Measurements from ENCODE around the gene PDCD4.

The PDCD4 gene

DNA sequence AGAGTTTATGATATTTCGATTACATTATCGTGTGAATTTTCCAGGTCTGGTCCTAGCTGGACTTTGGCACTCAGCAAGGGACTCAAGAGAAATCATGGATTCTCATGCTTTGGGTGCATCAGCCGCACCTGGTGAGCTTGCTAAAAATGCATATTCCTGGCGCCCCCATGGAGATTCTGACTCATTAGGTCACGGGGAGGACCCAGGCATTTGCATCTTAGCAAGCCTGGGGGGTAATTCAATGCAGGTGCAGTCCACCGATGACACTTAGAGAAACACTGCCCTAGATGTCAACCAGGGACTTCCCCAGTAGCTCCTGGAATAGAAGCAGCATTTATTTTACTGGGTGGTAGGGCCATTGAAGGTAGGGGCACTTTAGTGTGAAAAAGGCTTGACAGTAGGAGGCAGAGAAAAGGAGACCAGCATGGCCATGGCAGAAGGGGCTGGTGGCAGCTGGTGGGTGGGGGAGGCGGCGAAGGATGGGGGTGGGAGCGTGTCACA, 29.9 kb upstream of the PDCD4 start:
- DNase-seq (ENCODE audit: low read depth in 2 of 2, low spot score in 1 of 2), result no peak

DNA sequence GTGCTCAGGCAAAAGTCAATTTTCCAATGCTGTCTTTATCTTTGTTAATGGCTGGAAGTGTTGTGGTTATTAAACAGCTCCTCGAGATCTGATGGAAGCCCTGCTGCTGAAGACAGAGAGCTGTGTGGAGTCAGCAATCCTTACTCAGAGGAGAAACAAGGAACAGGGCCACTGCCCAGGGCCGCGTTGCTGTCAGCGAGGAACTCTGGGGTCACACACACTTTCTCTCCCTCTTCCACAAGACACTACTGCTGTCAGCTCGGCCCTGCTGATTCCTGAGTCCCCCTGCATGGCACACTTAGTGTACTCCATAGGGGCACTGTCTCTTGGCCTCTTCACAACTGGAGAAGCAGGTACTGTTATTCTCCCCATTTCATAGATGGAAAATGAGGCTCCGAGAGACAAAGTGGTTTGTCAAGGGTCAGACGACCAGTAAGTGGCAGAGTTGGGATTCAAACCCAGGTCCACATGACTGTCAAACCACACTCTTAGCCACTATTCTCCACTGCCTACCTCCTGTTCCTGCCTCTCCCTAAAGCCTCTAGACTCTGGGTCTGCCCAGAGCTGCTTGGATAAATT, 29.3 kb upstream of the PDCD4 start:
- no peak for DNase-seq (ENCODE audit: low read depth in 2 of 2, low spot score in 1 of 2)

DNA sequence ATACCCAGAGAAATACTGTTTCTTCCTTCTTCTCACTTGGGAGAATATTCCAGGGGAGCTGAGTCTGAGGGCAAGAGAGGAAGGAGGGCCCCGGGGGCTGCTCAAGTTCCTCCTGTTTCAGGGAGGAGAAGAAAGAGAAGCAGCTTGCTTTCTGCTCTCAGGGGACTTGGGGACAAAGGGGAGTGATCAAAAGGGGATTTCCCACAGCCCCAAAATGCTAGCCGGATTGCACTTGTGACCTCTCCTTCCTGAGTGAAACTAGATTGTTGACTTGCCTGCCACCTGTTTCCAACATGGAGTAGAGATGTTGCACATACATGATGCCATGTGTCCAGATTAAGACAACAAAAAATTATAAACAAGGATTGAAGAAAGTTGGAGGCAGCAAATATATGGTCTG, 28.7 kb upstream of the PDCD4 start:
- DNase-seq (ENCODE audit: low read depth in 2 of 2, low spot score in 1 of 2), result no peak

DNA sequence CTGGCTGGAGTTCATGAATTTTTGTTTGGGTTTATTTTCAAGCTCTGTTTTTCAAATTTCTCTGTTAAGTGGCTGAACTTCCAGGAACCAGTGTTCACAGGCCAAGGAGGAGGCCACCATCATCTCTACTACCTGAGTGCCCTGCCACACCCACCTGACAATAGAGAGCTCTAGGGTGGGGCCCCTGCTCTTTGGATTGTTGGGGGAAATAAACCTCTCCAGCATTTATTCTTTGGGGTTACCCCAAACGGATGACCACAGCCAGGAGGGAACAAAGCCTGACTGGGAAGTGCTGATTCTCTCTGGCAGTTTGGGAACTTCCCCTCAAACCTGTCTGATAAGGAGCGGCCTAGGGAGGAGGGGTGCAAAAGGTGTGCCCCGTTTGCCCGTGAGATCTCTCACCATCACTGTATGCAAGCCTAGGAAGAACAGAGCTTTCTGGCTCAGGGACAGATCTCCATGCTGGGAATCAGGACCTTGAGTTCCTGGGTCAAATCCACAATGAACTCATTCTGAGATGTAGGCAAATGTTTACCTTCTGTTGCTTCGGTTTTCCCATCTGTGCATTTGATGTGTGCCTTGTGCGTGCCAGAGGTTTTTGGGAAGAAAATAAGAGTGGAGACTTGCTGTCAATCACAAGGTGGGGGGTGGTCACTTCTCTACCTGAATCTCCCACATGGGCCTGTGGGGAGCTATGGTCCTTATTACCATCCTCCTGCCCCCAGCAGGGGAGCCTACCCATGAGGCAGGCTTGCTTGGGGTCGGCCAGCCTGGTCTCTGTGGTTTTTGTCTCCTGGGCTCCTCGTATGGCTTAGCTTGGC, 27.7 kb upstream of the PDCD4 start:
- DNase-seq (ENCODE audit: low read depth in 2 of 2, low spot score in 1 of 2), result no peak

DNA sequence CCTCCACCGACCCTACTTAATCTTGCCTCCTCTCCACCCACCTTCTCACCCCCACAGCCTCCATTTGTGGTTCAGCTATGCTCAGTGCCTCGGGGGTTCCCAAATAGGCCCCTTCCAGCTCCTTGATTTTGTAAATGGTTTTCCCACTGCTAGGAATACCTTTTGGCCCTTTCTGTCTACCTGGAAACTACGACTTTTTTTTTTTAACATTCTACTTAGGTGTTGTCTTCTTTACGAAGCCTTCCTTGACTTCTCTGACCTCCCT, 27.2 kb upstream of the PDCD4 start:
- no peak for DNase-seq (ENCODE audit: low read depth in 2 of 2, low spot score in 1 of 2)

DNA sequence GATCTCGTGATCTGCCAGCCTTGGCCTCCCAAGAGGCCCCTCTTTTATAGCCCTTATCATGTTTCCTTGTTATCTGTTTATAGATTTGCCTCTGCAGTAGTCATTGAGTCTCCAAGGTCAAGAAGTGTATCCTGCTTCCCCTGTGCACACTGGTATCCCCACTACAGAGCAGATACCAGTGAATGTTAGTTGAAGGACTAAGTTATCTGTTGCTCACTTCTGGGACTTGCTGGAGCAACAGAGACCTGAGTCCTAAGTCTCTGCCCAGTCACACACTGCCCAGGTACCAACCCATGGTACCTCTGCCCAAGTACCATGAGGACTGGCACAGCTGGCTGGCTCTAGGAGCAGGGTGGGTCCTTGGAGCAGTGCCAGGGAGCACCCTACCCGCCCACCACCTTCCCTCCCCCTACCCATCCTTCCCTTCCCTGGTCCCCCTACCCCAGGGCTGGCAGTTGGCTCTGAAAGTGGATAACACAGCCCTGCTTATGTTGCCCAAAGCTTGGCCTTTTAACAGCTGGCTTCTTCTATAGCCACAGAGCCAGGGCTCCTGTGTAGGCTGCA, 26.5 kb upstream of the PDCD4 start:
- no peak for DNase-seq (ENCODE audit: low read depth in 2 of 2, low spot score in 1 of 2)

DNA sequence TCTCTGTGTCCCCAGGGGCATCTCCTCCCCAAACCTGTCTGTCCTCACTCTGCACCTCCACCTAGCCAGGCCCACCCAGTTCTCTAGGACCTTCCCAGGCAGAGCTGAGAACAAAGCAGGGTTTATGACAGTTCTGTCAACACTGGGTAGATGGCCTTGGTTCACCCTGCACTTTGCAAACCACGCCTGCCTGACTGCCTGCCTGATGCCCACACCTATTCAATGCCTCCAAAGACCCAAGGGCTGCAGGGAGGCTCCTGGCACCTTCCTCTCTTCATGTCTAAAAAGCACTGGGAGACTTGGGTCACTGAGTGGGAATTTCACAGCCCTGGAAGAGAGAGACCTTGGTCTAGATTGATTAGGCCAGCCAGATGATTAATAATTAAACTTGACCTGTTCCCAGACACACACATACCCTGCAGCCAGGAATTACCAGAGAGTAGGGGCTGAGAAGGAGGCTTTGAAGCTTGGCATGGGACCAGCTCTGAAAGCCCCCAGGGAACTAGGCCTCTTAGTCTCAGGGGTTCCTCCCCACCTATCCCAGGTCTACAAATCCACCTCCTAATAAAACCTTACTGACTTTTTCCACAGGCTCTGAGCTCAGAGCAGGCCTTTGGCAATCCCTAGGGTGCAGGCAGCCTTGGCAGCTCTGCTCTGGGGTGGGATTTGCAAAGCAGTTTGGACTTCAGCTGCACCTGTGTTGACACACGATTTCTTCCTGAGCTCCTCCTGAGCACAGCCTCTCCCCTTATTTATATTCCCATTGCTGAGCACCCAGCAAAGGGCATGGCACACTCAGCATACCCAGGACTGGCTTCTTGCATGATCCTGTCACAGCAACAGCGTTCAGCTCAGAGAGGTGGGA, 25.7 kb upstream of the PDCD4 start:
- no peak for DNase-seq (ENCODE audit: low read depth in 2 of 2, low spot score in 1 of 2)

DNA sequence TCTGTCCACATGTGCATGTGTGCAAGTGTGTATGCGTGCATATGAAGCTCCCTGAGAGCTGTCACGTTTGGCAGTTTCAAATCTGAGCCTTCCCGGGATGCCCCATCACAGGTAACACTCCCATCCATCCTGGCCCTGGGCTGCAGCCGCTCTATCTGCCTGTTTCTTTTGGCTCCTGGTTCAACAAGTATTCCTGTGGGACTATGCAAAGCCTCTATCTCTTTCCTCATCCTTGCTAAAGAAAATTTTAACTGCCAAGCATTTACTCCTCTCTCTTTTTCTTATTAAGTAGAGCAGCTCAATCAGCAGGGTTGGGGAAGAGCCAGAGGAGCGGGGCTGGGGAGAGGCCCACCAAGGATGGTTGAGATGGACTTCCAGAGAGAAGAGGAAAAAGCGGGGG, 24.4 kb upstream of the PDCD4 start:
- no peak for DNase-seq (ENCODE audit: low read depth in 2 of 2, low spot score in 1 of 2)

DNA sequence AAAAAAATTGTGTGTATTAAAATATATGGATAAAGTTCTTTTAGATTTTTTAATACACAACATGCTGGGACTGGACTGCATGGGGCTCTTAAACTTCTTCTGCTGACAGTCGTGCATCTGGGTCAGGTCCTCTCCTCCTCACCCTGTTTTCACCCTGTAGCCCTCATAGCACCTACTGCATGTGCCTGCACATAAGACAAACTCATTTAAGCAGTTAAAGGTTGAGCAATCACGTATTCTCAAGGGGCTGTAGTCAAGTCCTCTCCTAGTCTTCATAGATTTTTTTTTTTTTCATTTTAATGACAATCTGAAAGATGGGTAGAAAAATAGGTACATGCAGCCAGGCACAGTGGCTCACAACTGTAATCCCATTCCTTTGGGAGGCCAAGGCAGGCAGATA, 23.6 kb upstream of the PDCD4 start:
- no peak for DNase-seq (ENCODE audit: low read depth in 2 of 2, low spot score in 1 of 2)

DNA sequence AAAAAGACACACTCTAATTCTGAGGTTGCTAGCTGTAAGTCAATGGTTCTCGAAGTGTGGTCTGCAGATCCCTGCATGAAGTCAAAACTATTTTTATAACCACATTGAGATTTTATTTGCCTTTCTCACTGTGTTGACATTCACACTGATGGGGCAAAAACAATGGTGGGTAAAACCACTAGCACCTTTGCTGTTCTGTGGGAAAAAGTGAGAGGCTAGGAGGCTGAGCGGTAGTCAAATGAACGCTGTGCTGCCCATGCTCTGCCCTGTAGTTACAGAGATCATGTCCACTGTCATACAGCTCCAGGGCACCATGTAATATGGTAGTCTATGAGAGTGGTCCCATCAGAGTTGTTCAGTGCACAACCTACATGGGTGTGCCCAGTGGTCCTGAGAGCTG, 21.6 kb upstream of the PDCD4 start:
- DNase-seq (ENCODE audit: low read depth in 2 of 2, low spot score in 1 of 2), result no peak

DNA sequence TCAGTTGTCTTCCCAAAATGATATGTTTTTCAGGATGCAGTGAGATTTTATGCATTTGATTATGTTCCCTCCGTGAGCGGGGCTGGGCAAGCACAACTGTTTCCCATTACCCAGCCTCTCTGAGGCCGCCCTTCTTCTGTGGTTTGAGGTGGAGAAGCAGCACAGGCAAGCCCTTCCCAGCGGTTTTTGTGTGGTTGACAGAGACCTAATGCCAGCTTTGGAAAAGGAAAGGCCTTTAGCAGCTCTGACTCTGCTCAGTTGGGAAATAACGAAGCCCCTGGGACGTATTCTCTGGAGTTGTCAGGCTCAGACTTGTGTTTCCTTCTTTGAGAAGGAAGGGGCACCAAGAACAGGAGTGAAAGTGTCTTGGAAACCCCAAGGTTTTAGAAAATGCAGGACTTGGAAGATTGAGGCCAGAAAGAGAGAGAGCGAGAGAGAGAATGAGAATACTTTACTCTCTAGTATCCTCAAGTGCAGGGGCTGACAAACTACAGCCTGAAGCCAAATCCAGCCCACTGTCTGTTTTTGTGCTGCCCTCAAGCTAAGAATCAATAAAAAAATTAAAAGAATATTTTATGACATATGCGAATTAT, 20.6 kb upstream of the PDCD4 start:
- no peak for DNase-seq (ENCODE audit: low read depth in 2 of 2, low spot score in 1 of 2)

DNA sequence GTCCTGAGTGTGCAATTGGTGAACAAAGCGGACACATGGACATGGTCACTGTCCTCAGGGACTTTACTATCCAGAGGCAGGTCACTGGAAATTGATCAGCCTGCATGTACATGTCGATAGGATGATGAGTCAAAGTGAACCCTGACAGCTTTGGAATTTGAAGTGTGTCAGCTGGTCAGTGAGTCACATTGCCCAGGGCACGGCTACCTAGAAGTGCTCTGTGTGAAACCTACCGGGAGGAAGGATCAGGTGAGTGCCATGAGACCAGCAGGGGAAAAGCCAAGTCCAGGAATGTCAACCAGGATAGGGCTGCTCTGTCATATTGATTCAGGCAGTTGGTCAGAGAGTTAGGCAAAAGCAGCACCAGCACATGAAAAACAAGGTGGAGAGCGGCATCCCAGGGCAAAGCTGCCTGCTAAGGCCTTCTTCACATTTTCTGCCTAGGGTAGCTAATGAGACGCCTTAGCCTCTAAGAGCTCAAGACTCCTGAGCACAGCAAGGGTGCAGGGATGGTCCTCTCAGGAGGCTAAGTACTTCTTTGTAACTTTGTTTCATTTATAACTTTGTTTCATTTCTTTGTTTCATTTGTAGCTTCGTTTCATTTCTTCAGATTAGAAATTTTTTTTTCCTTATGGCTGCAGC, 19.4 kb upstream of the PDCD4 start:
- DNase-seq (ENCODE audit: low read depth in 2 of 2, low spot score in 1 of 2), result no peak

DNA sequence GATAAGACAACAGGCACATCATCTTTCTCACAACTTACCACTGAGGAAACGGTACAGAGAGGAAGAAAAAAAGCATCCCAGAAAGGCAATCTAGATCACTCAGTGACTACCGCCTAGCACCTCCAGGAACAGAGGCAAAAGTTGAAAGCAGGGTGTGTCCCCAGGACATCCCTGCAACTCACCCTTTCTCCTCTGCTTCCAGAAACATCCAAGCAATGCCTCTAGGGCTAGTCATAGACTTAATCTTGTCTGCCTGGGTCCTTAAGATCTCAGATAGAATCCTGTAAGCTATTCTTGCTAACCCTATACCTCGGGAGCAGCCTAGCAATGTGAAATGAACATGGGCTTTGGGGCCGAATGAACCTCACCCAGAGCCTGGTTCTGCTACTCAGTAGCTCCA, 18.8 kb upstream of the PDCD4 start:
- DNase-seq (ENCODE audit: low read depth in 2 of 2, low spot score in 1 of 2), result no peak

DNA sequence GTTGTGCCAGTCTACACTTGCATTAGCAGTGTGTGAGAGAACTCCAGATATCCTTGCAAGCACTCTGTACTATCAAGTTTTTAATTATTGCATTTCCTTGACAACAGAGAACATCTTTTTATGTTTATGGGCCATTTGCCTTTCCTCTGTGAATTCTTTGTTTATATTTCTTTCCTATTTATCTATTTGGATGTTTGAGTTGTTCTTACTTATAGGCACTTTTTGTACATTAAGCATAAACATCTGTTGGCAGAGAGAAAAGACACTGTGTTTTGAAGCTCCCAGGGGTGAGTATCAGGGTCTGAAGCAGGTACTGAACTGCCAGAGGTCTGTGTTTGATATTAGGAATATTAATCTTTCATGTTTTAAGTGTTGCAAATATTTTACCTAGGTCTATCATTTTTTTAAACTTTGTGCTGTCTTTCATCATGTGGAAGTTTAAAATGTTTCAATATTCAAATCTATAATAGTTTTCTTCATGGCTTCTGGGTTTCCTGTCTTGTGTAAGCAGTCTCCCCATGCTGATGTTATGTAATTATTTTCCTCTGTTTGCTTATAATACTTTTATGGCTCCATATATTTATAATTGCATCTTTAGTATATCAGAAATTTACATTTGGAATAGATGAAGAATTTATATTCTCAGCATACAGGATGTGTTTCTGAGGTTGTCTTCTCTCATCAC, 17.7 kb upstream of the PDCD4 start:
- no peak for DNase-seq (ENCODE audit: low read depth in 2 of 2, low spot score in 1 of 2)

DNA sequence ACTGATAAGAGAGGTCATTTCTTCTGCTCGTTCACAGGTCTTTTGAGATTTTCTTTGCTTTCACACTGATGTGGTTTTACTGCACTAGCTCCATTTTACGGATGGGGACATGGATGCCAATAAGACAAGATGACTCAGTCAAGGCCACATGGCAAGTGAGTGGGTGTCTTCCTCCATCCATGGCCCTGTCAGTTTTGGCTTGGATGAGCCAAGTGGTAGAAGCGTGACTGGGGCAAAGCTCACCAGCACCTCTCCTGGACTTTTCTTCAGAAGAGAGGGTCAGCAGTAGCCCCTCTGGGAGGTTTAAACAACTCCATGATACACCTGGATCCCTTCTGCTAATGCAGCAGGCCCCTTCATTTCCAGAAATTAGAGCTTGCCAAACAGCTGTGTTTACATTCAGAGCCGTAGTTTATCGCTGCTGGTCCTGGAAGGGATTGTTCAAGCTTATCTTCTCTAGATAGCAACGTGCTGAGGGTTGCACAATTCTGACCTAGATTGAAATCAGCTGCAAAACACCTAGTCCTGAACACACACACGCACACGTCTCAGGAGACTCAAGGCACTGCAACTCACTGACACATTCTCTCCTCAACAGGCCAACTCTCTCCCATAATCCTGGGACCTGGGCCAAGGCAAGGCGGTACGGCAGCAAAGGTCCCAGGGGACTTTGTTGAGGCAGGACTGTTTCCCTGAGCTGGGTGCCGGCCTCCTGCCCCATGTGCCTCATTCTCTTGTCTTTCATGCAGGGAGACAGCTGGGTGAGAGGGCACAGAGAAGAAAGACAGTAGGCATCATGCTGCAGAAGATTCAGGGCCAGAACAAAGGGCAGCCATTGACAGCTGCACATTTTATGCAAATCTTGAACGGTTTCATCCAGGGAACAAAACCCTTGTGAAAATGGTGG, 14.2 kb upstream of the PDCD4 start:
- no peak for DNase-seq (ENCODE audit: low read depth in 2 of 2, low spot score in 1 of 2)

DNA sequence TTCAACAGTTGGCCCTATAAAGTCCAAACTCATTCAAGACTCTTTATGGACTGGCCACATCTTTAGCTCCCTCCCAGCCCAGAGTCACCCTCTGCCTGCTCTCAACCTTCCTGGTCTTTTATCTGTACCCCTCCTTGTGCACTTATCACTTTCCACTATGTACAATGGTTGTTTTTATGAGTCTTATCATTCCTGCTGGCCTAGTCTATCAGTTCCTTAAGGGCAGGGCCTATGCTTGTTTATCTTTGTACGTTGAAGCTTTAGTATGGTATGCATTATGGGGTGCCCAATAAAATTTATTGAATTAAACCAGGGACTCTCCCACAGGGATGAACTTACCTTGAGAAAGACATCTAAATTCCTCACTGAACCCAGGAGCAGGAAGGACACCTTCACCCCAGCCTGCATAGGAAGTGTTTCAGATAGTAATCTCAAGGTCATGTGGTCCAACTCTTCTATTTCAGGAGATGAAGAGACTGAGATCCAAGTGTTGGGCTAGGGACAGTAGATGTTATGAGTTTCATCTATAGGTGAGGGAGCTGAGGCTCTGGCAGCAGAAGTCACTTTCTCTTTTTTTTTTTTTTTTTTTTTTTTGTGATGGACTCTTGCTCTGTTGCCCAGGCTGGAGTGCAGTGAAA, 13.3 kb upstream of the PDCD4 start:
- no peak for DNase-seq (ENCODE audit: low read depth in 2 of 2, low spot score in 1 of 2)

DNA sequence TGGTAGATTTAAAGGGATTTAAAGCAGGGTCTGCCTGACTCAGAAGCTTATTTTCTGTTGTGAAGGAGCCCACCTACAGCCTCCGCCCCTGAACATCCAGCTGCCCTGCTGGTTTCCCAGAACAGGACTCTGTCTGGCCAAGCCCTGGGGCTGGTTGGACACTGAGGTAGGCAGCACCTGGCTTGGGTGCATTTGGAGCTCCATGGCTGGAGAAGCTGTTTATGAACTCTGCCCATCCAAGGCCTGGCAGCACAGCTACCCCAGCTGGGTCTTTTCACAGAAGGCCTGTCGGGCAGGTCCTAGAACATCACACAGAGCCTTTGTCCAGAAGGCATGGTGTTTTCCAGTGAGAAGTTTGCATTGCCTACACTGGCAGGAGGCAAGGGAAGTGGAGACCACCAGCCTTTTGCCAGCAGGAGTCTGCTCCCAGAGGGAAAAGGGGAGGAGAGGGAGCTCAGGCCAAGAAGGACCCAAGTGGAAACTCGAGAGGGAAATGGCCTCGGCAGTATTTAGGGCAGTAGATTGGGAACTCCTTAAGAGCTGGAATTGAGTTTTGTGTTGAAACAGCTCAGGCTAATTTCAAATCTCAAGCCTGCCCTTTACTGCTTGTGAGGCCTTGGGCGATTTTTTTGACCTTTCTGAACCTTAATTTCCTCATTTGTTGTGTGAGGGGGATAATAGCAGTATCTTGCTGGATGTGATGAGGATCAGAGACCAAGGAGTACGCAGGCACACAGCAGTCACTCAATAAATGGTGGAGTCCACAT, 12.3 kb upstream of the PDCD4 start:
- no peak for DNase-seq (ENCODE audit: low read depth in 2 of 2, low spot score in 1 of 2)

DNA sequence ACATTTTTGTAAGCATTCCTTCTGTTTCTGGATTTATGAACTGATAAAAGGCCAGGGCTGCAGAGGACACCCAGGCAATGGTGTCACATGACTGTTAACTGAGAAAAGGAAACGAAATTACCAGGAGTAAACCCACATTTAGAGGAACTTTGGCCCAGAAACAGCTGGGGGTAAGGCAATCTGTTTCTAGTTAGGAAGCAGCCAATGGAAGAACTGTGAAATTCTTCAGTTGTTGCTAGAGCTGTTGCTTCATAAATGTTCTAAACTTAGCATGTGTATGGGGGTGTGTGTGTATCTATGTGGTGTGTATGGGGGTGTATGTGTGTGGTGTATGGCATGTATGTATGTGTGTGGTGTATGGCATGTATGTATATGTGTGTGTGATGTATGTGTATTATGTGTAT, 11.8 kb upstream of the PDCD4 start:
- DNase-seq (ENCODE audit: low read depth in 2 of 2, low spot score in 1 of 2), result no peak

All from stimulated activated CD8-positive, alpha-beta memory T cell treated with anti-CD3 and anti-CD28 coated beads, Interleukin-4, amount 100 ng/mL, for 4 hours (primary cell).